ENCODE results near the gene USB1. TPM values are rescaled to one million over a fixed set of nuclear protein-coding genes. Genes with fewer than 3 reads are reported as not detected.

Gene USB1
- total RNA-seq, 1 donor, result 15.8 TPM

DNA sequence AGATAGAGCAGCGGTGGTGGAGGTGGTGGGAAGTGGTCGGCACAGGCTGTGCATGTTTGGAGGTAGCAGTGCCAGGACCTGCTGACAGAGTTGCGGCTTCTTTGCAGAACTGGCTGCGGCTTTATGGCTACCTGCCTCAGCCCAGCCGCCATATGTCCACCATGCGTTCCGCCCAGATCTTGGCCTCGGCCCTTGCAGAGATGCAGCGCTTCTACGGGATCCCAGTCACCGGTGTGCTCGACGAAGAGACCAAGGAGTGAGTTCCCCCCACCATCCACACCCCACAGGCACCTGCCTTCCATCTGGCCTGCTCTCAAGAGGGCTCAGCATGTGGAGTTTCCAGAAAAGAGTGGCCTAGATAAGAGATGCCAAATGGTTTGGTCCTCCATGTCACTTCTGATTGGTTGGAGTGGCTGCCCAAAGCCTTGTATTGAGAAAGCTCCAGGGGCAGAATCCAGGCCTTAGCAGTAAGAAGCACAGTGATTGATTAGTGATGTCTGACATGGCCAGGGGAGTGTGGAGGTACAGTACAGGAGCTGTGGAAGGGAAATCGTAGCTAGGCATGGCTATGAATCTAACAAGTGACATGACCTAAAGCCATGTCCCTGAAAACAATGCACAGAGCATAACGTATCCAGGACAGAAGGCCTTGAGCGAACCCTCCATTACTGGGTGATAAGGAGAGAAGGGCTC, 36.3 kb downstream of the USB1 start:
- TF ChIP-seq, protein P1, sequence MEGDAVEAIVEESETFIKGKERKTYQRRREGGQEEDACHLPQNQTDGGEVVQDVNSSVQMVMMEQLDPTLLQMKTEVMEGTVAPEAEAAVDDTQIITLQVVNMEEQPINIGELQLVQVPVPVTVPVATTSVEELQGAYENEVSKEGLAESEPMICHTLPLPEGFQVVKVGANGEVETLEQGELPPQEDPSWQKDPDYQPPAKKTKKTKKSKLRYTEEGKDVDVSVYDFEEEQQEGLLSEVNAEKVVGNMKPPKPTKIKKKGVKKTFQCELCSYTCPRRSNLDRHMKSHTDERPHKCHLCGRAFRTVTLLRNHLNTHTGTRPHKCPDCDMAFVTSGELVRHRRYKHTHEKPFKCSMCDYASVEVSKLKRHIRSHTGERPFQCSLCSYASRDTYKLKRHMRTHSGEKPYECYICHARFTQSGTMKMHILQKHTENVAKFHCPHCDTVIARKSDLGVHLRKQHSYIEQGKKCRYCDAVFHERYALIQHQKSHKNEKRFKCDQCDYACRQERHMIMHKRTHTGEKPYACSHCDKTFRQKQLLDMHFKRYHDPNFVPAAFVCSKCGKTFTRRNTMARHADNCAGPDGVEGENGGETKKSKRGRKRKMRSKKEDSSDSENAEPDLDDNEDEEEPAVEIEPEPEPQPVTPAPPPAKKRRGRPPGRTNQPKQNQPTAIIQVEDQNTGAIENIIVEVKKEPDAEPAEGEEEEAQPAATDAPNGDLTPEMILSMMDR (IDR thresholded peaks at IDR 0.05; ENCODE audit: insufficient read depth, low read length), result no peak
- no peak for DNase-seq (ENCODE audit: low read depth)

DNA sequence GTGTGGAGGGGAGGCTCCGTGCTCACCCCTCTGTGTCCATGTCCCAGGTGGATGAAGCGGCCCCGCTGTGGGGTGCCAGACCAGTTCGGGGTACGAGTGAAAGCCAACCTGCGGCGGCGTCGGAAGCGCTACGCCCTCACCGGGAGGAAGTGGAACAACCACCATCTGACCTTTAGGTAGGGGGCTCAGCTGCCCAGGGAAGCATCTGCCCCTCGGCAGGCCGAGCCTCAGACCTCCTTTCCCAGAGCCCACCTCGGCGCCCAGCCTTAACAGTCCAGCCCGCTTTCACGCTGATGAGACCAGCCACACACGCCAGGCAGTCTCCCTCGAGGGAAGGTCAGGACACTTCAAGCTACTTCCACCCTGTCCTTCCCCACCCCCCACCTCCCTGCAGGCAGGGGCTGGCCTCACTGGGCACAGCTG, 37.0 kb downstream of the USB1 start:
- no peak for DNase-seq (ENCODE audit: low read depth)
- no peak overlapping the region for H3K4me3 ChIP-seq (ENCODE audit: low read depth, low read length)
- TF ChIP-seq, protein P1 (IDR thresholded peaks at IDR 0.05; ENCODE audit: insufficient read depth, low read length), result no peak

More for the DNA sequence above, 36.3 kb downstream of the USB1 start:
- no peak overlapping the region for H3K4me3 ChIP-seq (ENCODE audit: low read depth, low read length)

DNA sequence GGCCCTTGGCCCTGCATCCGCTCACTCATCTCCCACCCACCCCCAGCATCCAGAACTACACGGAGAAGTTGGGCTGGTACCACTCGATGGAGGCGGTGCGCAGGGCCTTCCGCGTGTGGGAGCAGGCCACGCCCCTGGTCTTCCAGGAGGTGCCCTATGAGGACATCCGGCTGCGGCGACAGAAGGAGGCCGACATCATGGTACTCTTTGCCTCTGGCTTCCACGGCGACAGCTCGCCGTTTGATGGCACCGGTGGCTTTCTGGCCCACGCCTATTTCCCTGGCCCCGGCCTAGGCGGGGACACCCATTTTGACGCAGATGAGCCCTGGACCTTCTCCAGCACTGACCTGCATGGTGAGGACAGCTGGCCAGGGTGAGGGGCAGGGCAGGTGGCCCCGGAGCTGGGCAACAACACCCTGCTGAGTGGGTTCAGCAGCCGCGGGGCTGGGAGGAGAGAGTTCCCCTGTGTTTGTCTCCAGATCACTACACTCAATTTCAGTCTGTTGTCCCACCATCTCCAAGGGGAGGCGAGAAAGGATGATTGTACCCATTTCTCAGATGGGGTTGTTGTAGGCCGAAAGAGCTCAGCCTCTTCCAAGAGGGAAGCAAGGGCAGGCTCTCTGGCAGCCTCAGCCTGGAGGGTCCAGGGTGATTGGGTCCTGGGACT, 38.8 kb downstream of the USB1 start:
- TF ChIP-seq, protein P1 (IDR thresholded peaks at IDR 0.05; ENCODE audit: insufficient read depth, low read length), result no peak
- no peak for DNase-seq (ENCODE audit: low read depth)
- no peak overlapping the region for H3K4me3 ChIP-seq (ENCODE audit: low read depth, low read length)

DNA sequence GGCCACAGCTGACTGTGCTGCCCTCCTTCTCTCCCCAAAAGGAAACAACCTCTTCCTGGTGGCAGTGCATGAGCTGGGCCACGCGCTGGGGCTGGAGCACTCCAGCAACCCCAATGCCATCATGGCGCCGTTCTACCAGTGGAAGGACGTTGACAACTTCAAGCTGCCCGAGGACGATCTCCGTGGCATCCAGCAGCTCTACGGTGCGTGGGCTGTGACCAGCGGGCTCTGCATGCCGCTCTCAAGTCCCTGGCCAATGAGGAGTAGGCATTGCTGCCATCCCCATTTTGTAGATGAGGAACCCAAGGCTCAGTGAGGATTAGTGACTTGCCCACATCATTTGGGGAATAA, 39.3 kb downstream of the USB1 start:
- TF ChIP-seq, protein P1 (IDR thresholded peaks at IDR 0.05; ENCODE audit: insufficient read depth, low read length), result no peak
- no peak overlapping the region for H3K4me3 ChIP-seq (ENCODE audit: low read depth, low read length)
- no peak for DNase-seq (ENCODE audit: low read depth)

DNA sequence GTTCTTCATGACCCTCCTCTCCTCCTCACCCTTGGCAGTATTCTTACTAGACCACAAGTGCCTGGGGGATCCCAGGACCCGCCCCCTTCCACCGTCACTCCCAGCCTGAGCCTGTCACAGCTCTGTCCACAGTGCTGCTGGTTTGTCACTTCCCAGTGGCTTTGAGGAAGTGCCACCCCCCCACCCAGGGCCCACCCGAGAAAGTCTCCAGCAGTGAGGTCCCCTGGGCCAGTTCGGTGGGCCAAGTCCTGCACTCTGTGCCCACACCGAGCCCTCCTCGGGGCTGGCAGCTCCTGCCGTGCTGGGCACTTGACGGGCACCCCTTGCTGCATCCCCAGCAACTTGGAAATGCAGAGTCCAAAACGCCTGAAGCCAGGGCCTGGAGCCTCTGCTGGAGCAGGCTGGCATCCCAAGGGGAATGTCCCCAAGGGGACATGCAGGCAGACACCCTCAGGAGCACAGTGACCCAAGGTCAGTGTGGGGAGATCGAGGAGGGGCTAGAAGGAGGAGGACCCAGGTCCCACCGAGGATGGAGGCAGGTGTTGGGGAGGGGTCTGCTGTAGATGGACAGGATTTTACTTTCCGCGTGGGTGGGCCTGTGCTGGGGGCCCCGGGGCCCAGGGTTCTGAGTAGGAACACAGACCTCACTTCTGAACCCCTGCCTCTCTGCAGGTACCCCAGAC, 39.9 kb downstream of the USB1 start:
- H3K4me3 ChIP-seq (ENCODE audit: low read depth, low read length), result no peak overlapping the region
- TF ChIP-seq, protein P1 (IDR thresholded peaks at IDR 0.05; ENCODE audit: insufficient read depth, low read length), result no peak
- DNase-seq (ENCODE audit: low read depth), result no peak

DNA sequence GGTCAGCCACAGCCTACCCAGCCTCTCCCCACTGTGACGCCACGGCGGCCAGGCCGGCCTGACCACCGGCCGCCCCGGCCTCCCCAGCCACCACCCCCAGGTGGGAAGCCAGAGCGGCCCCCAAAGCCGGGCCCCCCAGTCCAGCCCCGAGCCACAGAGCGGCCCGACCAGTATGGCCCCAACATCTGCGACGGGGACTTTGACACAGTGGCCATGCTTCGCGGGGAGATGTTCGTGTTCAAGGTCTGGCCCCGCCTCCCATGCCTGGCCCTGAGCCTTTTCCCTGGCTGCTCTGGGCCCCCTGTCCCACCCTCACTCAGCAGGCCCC, 40.4 kb downstream of the USB1 start:
- TF ChIP-seq, protein P1 (IDR thresholded peaks at IDR 0.05; ENCODE audit: insufficient read depth, low read length), result no peak
- no peak overlapping the region for H3K4me3 ChIP-seq (ENCODE audit: low read depth, low read length)
- no peak for DNase-seq (ENCODE audit: low read depth)
